ENCODE measurements around the gene PTS. TPM values are rescaled to one million over a fixed set of nuclear protein-coding genes. Genes with fewer than 3 reads are reported as not detected.
"Not testable (repeated sequence)": the region's sequence is repeated elsewhere in the genome, so short reads cannot be mapped to it uniquely, and the experiment has no call there.

The PTS gene
- total RNA-seq, 1 donor from 2014 or later: 49.6 TPM

DNA sequence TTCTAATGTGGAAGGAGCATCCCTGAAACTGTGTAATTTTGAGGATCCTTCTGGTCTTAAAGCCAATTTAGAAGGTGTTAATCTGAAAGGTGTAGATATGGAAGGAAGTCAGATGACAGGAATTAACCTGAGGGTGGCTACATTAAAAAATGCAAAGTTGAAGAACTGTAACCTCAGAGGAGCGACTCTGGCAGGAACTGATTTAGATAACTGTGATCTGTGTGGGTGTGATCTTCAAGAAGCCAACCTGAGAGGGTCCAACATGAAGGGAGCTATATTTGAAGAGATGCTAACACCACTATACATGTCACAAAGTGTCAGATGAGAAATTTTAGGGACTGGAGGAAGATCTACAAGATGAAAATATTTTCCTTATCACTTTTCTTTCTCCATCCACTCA, 43.4 kb upstream of the PTS start:
- Mint-ChIP-seq H3K4me1 (ENCODE audit: low read depth) (no peaks in the 10 kb centered on the region), H3K36me3 (ENCODE audit: insufficient read depth) (peaks cover 4% of the 10 kb centered on the region), H3K27me3 (peaks cover 10% of the 10 kb centered on the region), H3K4me3 (ENCODE audit: low read depth) (no peak overlapping the region), H3K9me3 (ENCODE audit: low read depth) (no peaks in the 10 kb centered on the region), H3K27ac (no peak overlapping the region)
- no peak for DNase-seq (ENCODE audit: low spot score, unreplicated experiment)
- no peak for TF ChIP-seq CTCF (IDR thresholded peaks at IDR 0.05; ENCODE audit: unreplicated experiment)

DNA sequence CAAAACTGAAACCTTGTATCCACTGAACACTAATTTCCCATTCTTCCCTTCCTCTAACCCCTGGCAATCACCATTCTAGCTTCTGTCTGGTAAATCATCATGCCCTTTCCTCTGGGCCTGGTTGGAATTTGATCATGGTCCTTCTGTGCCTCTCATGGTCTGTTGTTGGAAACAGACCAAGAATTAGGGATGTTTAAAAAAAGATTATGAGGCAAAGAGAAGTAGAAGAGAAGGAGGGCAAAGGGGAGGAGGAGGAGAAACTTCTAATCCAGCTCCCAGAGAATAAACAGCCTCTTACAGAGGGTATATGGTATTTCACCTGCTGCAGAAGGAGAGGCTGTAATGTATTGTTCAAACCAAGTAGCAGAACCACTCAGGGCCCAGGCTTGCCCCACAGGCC, 40.3 kb upstream of the PTS start:
- no peaks in the 10 kb centered on the region for H3K4me1 Mint-ChIP-seq (ENCODE audit: low read depth)
- no peak overlapping the region for H3K27ac Mint-ChIP-seq
- H3K9me3 Mint-ChIP-seq (ENCODE audit: low read depth): no peaks in the 10 kb centered on the region
- DNase-seq (ENCODE audit: low spot score, unreplicated experiment): no peak
- TF ChIP-seq CTCF (IDR thresholded peaks at IDR 0.05; ENCODE audit: unreplicated experiment): no peak
- no peak overlapping the region for H3K4me3 Mint-ChIP-seq (ENCODE audit: low read depth)
- H3K27me3 Mint-ChIP-seq: peaks cover 13% of the 10 kb centered on the region
- peaks cover 2% of the 10 kb centered on the region for H3K36me3 Mint-ChIP-seq (ENCODE audit: insufficient read depth)

DNA sequence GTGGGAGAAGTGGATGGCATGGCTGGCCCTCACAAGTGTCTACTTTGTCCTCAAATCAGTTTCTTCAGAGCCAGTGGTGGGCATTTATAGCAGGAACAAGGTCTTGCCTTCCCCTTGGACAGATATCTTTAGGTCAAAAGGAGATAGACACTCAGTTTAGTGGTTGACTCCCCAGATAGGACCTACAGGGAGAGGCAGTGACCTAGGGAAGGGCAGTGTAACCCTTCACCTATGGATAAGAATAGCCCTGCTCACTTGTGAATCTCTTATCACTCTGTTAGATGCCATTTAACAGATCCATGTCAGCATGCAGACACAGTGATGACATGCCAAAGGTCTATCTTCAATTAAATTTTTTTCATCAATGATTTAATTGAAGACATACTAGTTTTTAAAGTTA, 39.9 kb upstream of the PTS start:
- no peak for DNase-seq (ENCODE audit: low spot score, unreplicated experiment)
- Mint-ChIP-seq H3K4me3 (ENCODE audit: low read depth) (no peak overlapping the region), H3K4me1 (ENCODE audit: low read depth) (no peaks in the 10 kb centered on the region), H3K36me3 (ENCODE audit: insufficient read depth) (peaks cover 1% of the 10 kb centered on the region), H3K27me3 (peaks cover 13% of the 10 kb centered on the region), H3K9me3 (ENCODE audit: low read depth) (no peaks in the 10 kb centered on the region), H3K27ac (no peak overlapping the region)
- no peak for TF ChIP-seq CTCF (IDR thresholded peaks at IDR 0.05; ENCODE audit: unreplicated experiment)

- H3K9me3 Mint-ChIP-seq (ENCODE audit: low read depth); H3K27ac Mint-ChIP-seq; H3K36me3 Mint-ChIP-seq (ENCODE audit: insufficient read depth): not testable (repeated sequence)
Observed at GRCh38 chr11:112195113-112195512, 31.1 kb upstream of the PTS start.

GRCh38 chr11:112195951-112196351, 30.3 kb upstream of the PTS start:
- H3K4me3 Mint-ChIP-seq (ENCODE audit: low read depth): no peak overlapping the region
- peaks cover 4% of the 10 kb centered on the region for H3K4me1 Mint-ChIP-seq (ENCODE audit: low read depth)
- H3K27ac Mint-ChIP-seq: no peak overlapping the region
- H3K36me3 Mint-ChIP-seq (ENCODE audit: insufficient read depth): no peaks in the 10 kb centered on the region
- H3K27me3 Mint-ChIP-seq: peaks cover 8% of the 10 kb centered on the region
- H3K9me3 Mint-ChIP-seq (ENCODE audit: low read depth): peaks cover 3% of the 10 kb centered on the region
- no peak for DNase-seq (ENCODE audit: low spot score, unreplicated experiment)
- no peak for TF ChIP-seq CTCF (IDR thresholded peaks at IDR 0.05; ENCODE audit: unreplicated experiment)

More at GRCh38 chr11:112195113-112195512, 31.1 kb upstream of the PTS start:
- not testable (repeated sequence) for H3K27me3 Mint-ChIP-seq; H3K4me1 Mint-ChIP-seq (ENCODE audit: low read depth); H3K4me3 Mint-ChIP-seq (ENCODE audit: low read depth); DNase-seq (ENCODE audit: low spot score, unreplicated experiment)

GRCh38 chr11:112196519-112197087, 29.6 kb upstream of the PTS start:
- TF ChIP-seq CTCF (IDR thresholded peaks at IDR 0.05; ENCODE audit: unreplicated experiment): no peak
- Mint-ChIP-seq H3K9me3 (ENCODE audit: low read depth) (peaks cover 3% of the 10 kb centered on the region), H3K36me3 (ENCODE audit: insufficient read depth) (no peaks in the 10 kb centered on the region)

DNA sequence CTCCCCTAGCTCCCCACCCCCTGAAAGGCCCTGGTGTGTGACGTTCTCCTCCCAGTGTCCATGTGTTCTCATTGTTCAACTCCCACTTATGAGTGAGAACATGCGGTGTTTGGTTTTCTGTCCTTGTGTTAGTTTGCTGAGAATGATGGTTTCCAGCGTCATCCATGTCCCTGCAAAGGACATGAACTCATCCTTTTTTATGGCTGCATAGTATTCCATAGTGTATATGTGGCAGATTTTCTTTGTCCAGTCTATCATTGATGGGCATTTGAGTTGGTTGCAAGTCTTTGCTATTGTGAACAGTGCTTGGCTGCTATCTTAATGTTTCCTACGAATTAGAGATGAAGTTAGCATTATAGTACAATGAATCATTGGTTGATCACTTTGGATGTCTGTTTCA, 27.1 kb upstream of the PTS start:
- H3K4me1 Mint-ChIP-seq (ENCODE audit: low read depth): peaks cover 14% of the 10 kb centered on the region
- H3K27me3 Mint-ChIP-seq; H3K9me3 Mint-ChIP-seq (ENCODE audit: low read depth); H3K4me3 Mint-ChIP-seq (ENCODE audit: low read depth); DNase-seq (ENCODE audit: low spot score, unreplicated experiment); H3K27ac Mint-ChIP-seq; H3K36me3 Mint-ChIP-seq (ENCODE audit: insufficient read depth): not testable (repeated sequence)

More at GRCh38 chr11:112196519-112197087, 29.6 kb upstream of the PTS start:
- H3K27ac Mint-ChIP-seq: no peak overlapping the region
- H3K4me1 Mint-ChIP-seq (ENCODE audit: low read depth): peaks cover 7% of the 10 kb centered on the region
- peaks cover 8% of the 10 kb centered on the region for H3K27me3 Mint-ChIP-seq
- no peak for DNase-seq (ENCODE audit: low spot score, unreplicated experiment)
- no peak overlapping the region for H3K4me3 Mint-ChIP-seq (ENCODE audit: low read depth)

All from progenitor cell of endocrine pancreas (in vitro differentiated cells).